OCI-M2 (cell line): ENCODE data around the gene TMPRSS9.

Experiments
- DNase-seq: peaks from one replicate; lab custom pipeline; 2025; ENCODE audit not compliant: unreplicated experiment; lab: John Stamatoyannopoulos, UW

TMPRSS9 gene

DNA sequence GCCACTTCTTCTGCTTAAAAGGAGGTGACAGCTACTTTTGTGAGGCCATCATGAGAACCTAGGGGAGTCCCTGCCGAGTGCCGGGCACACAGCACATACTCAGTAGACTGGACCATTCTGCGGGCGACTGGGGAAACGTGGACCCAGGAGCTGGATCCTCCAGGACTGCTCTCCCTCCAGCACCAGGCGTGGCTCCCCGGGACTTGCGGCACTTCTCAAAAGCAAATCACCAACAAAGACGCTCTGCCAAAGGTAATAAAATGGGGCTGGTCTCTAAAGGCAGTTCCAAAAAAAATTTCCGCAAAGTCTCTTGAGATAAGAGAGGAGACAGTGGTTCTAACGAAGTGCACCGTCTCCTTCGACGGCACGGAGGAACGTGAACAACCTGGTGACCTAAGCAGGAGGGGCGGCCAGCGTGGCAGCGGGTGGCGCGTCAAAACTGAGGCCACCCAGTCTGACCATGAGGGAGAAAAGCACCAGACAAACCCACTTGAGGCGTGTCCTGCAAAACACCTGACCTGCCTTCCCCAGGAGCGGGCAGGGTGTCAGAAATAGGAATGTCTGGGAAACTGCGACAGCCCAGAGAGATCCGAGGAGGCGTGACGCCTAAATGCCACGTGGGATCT is 1.4 kb upstream of the TMPRSS9 start:
- no peak for DNase-seq

DNA sequence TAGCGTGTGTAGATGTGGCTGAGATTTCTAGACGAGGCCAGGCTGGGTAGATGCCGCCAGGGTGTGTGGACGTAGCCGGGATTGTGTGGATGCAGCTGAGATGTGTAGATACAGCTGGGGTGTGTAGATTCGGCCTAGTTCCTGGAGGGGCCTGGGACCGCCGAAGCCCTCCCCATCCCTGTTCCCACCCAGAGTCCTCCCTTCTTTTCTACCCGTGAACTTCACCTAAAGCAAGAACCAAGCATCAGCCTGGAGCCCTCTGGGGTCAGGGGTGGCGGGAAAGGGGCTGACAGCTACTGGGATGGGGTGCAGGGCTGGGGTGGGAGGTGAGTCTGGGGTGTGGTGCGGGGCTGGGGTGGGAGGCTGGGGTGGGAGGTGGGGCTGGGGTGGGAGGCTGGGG is 768 bp downstream of the TMPRSS9 start:
- no peak for DNase-seq

DNA sequence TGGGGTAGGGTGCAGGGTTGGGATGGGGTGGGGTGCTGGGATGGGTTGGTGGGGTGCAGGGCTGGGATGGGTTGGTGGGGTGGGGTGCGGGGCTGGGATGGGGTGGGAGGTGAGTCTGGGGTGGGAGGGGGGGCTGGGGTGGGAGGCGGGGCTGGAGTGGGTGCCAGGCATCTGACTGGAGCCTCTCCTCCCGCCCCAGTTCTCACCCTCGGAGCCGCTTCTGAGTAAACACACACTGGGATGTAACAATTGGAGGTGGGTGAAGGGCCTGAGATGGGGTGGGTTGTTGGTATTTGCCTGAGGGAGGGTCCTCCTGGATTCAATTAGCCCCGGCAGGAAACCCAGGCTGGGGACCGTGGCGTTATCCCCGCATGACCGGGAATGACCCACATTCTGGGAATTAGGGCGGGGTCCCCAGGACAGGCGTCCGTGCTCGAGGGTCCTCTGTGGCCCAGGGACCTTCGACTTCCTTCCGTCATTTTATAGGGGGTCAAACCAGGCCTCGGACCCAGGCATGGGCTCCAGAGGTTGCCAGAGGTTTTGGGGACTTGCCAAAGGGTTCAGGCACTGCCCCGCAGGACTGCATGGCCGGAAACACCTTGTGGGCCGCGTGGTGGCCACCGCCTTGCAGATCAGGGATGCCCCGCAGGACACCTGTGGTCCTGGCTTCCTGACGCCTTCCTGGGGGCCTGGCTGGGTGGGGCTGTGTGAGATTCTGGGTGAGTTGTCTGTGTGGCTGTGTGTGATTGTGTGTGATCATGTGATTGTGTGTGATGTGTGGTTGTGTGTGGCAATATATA is 1.4 kb downstream of the TMPRSS9 start:
- DNase-seq, result no peak

DNA sequence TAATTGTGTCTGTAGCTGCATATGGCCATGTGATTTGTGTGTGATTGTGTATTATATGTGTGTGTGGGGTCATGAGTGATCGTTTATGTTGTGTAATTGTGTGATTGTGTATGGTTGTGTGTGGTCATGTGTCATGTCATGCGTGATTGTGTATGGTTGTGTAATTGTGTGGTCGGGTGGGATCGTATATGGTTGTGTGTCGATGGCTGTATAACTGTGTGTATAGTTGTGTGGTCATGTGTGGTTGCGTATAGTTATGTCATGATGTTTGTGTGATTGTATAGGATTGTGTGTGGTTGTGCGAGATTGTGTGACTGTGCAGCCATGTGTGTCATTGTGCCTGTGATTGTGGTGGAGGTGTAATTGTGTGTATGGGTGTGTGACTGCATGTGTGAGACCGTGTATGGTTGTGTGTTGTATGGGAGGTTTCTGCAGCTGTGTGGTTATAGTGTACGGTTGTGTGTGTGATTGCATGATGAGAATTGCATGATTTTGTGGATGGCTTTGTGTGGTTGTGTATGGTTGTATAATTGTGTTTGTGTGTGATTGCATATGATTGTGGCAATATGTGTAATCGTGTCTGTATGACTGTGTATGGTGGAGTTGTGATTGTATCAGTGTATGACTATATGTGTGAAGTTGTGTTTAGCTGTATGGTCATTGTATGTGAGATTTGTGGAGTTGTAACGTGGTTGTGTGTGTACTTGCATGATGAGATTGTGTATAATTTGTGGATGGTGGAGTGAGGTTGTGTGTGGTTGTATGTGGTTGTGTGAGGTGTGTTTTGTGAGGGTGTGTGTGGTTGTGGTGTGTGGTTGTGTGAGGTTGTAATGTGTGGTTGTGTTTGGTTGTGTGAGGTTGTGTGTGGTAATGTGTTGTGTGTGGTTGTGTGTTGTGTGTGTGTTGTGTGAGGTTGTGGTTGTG is 2.2 kb downstream of the TMPRSS9 start:
- DNase-seq, result no peak

DNA sequence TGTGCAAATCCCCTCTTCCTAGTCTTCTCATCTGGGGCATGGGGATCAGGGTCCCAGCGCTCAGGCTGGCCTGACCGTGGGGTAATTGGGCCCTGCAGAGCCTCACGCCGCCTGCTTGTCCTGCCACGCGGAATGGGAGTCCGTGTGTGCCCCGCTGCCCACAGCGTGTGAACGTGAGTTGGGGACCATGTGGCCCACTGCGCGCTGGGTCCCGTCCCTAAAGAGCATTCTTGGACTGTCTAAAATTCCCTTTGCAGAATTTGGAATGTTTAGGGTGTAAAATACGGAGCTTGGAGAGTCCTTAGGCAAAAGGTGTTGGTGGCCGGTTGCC is 2.9 kb downstream of the TMPRSS9 start:
- DNase-seq, result no peak

DNA sequence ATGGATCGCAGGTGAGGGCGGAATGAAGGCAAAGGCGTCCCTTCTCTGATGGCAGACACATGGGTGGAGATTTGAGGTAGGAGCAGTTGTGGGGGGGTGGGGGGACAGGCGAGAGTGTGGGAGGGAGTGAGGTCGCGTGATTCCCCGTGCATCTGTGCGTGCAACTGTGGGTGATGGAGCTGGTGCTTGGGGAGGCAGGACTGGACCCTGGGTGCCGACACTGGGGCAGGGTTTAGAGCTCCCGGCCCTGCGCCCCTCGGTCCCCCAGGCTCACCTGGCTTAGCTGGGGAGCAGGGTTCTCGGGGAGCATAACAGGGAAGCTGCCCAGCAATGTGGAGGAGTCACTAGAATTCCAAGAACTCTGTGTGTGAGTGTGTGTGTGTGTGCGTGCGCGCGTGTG is 3.4 kb downstream of the TMPRSS9 start:
- no peak for DNase-seq

DNA sequence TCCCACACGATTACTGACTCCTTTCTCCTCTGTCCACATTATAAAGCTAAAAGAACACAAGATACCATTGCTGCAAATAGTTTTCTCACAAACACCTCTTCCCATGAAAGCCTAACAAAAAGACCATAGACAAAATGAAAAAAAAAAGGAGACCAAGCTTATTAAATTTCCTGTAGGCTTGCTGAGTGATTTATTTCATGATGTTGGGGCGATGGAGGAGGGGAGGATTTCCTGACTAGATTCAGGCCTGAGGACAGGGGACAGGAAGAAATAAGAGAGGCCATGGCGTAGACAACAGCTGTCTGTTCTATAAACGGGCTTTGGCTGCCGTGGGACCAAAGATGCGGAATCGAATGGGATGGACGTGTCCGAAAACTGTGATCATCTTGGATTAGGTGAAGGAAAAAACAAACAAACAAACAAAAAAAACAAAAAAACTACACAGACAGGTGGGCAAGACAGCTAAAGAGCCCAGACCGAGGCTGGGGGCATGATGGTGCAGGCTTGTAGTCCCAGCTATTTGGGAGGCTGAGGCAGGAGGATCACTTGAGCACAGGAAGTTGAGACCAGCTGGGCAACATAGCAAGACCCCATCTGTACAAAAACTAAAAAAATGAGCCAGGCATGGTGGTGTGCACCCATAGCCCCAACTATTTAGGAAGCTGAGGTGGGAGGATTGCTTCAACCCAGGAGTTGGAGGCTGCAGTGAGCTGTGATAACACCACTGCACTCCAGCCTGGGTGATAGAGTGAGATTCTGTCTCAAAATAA is 5.3 kb downstream of the TMPRSS9 start:
- DNase-seq, result no peak

DNA sequence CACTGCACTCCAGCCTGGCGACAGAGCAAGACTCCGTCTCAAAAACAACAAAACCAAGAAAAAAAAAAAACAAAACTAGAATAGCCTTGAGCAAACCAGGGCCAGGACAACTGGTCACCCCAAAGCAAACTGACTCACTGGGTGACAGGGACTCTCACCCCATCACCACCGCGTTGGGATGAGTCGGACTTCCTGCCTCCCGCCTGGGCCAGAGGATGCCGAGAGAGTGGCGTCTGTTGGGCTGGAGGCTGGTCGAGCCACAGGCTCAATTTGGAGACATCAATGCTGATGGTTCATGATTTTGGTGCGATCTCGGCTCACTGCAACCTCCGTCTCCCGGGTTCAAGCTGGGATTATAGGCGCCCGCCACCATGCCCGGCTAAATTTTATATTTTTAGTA is 11.6 kb downstream of the TMPRSS9 start:
- DNase-seq, result no peak

DNA sequence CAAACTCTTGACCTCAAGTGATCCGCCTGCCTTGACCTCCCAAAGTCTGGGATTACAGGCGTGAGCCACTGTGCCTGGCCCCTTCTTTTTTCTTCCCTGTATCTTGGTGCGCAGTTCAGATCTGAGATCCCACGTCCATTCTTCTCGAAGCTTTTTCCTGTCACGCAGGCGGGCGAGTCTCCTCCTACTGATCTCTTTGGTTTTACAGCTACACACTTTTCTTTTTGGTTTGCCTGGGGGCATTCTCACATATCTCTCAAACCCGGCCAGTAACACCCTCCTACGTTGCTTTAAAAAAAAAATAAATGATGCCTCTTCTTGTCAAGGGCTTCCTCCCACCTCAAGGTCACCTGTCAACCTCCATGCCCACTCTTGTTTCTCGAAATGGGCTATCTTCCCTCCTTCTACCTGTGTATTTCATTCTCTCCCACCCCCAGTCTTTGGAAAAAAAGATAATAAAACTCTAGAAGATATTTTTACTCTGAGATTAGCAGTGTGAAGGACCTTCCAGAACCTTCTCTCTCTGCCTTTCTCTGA is 12.1 kb downstream of the TMPRSS9 start:
- no peak for DNase-seq

DNA sequence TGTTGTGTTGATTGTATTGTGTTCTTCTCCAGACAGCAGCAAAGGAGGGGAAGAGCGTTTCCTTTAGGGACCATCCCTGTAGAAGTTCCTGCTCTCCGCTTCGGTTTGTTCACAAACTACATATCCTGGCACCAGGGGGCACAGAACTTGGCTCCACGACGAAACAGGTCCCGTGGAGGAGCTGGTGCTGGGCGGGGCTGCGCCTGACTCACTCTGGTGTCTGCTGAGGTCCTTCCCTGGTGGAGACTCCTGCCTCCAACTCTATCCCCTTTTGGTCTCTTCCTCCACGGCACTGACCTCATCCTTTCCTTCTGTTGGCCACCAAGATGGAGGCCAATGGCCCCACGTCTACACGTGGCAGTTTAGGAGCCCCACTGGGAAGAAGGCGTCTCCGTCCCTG is 14.7 kb downstream of the TMPRSS9 start:
- no peak for DNase-seq

DNA sequence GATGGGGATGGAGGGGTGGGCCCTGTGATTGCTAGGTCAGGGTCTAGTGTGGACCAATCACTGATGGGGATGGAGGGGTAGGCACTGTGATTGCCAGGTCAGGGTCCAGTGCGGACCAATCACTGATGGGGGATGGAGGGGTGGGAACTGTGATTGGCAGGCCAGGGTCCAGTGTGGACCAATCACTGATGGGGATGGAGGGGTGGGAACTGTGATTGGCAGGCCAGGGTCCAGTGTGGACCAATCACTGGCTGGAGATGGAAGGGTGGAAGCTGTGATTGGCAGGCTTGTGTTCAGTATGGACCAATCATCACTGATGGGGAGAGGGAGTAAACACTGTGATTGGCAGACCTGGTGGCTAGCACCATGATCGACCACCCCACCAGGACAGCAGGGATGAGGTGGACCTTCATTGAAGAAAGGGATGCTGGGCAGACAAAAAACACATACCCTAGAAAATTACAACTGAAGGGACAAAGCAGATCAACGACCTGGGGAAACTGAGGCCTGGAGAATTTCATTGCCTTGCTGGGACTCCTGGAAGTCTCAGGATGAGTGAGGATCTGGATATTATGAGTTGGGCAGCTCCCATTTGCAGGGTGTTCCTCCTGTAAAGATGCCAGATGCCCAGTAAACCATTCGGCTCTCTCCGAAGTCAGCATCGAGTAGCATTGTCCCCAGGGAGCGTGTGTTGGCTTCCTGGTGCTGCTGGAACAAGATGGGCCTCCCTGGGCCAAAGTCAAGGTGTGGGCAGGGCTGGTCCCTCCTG is 15.5 kb downstream of the TMPRSS9 start:
- DNase-seq, result no peak

DNA sequence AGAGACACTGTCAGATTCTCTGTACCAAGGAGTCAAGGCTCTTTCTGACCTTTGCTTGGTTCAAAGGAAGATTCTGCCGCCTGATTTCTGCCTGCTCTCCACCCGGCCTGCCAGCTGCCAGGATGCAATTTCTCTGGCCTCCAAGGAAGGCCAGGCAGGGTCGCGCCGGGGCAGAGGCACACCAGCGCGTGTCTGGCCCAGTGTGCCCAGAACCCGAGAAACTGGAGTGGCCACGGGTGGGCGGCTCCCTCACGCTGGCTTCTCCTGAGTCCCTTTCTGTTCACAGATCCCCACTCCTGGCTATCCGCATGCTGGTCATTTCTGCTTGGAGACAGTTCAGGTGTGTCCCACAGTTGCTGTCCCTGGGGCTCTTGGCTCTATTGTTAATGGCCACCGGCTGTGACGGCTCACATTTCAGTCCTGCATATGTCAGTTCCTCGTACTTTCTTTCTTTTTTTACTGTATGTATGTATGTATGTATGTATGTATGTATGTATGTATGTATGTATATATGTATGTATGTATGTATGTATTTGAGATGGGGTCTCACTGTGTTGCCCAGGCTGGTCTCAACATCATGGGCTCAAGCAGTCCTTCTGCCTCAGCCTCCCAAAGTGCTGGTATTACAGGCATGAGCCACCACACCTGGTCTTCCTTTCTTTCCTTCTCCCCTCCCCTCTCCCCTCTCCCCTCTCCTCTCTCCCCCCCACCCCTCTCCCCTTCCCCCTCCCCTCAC is 16.9 kb downstream of the TMPRSS9 start:
- DNase-seq, result no peak

DNA sequence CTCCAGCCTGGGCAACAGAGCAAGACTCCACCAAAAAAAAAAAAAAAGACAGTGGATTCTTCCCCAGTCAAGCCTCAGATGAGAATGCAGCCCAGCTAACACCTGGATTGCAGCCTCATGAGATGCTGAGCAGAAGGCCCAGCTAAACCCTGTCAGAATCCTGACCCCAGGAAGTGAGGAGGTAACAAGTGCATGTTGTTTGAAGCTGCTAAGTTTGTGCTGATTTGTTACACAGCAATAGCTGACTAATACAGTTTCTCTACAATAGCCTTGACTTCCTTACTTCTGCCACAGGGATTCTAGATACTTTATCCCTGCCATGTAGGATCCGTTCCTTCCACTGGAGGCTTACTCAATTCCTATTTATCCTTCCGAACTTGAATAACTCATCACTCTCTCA is 20.5 kb downstream of the TMPRSS9 start:
- DNase-seq, result no peak

DNA sequence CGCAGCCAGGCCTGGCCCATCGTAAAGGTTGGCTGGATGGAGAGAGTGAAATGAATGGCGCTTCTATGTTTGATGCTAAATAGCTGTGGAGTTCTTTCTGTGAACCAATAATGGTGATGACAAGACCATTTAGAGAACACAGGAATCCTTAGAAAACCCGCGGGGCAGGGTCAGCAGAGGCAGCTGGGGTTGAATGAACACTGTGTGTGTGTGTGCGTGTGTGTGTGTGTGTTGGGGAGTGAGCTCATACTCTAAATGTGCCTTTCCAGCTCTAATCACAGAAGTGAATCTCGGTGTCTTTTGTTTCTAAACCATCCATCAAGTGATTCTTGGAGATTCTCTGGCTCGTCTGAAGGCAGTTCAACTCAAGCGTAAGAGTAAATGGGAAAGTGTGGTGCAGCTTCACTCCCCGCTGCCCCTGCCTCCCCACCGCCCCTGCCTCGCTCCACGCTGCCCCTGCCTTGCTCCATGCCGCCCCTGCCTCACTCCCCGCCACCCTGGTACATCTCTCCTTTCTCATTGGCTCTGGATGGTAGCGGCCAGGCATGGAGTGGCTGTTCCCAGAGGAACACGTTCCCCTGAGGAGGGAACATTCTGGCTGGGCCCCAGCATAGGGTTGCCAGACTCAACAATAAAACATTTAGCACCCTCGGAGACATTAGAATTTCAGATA is 21.2 kb downstream of the TMPRSS9 start:
- no peak for DNase-seq

DNA sequence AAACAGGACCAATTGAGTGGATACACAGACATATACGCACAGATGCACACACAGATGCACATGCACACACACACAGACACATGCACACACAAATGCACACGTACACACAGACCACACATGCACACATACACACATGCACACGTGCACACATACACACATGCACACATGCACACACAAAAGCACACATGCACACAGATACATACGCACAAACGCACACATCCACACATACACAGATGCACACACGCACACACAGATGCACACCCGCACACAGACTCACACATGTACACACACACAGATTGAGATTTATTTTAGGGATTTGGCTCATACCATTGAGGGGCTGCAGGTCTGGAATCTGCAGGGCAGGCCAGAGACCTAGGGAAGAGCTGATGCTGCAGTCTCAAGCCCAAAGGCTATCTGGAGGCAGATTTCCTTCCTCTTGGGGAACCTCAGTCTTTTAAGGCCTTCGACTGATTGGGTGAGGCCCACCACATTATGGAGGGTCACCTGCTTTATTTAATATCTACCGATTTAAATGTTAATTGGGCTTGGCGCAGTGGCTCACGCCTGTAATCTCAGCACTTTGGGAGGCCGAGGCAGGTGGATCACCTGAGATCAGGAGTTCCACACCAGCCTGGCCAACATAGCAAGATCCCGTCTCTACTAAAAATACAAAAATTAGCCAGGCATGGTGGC is 22.6 kb downstream of the TMPRSS9 start:
- DNase-seq, result no peak

DNA sequence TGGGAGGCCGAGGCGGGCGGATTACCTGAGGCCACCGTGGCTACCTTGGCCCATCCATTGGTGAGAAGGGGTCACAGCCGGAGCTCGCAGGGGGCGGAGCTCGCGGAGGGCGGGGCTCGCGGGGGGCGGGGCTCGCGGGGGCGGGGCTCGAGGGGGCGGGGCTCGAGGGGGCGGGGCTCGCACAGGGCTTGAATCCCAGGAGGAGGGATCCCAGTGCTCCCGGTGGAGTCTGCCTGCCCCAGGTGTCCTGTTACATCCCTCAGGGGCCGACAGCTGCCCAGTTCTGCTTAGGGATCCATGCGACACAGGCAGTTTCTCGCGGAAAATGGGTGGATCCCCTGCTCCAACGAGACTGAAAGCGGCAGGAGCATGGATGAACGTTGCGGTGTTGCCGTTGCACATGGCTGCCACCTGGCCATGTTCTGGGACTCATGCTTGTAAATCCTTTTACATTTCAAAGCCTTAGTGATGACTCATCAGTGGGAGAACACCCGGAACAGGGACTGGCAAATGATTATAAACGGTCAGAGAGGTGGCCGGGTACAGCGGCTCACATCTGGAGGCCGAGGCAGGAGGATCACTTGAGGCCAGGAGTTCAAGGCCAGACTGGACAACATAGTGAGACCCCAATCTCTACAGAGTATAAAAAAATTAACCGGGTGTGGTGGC is 25.1 kb downstream of the TMPRSS9 start:
- no peak for DNase-seq

DNA sequence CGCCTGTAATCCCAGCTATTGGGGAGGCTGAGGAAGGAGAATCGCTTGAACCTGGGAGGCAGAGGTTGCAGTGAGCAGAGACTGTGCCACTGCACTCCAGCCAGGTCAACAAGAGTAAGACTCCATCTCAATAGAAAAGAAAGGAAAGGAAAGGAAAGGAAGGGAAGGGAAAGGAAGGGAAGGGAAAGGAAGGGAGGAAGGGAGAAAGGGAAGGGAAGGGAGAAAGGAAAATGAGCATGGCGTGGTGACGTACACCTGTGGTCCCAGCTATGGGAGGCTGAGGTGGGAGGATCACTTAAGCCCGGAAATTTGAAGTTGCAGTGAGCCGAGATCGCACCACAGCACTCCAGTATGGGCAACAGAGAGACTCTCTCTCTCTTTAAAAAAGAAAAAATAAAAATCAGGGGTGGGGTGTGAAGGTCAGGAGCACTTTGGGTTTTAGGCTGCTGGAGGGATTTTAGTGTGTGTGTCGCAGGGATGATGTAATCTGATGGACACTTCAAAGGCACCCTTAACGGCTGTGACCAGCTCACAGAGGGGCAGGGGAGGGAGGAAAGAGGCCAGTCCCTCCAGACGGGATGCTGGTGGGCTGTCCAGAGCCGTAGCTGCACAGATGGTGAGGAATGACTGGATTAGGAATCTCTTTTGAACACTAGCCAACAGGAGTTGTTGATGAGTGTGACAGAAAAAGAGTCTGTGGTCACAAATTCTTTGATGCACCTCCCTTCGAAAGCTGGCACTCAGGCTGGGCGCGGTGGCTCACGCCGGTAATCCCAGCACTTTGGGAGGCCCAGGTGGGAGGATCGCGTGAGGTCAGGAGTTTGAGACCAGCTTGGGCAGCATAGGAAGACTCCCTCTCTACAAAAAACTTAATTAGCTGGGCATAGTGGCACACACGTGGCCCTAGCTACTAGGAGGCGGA is 27.6 kb downstream of the TMPRSS9 start:
- no peak for DNase-seq
